ENCODE data around the gene CNPY4.
A peak's percentile ranks its signal among the peaks of the same experiment; 100 is the strongest.

Gene CNPY4

GRCh38 chr7:100148559-100149328 is 29.3 kb downstream of the CNPY4 start, which contains the start of gene LAMTOR4:
LAMTOR4 (plus strand) TSS chr7:100148918; CDS start chr7:100148973, 55 bp downstream.
- DNase-seq, result peak; percentile 98

- no peak for DNase-seq
Observed at GRCh38 chr7:100152404-100152803, 33.0 kb downstream of the CNPY4 start.

- no peak for DNase-seq
Observed at GRCh38 chr7:100152937-100153666, 33.7 kb downstream of the CNPY4 start.

GRCh38 chr7:100153708-100154535 is 34.5 kb downstream of the CNPY4 start:
- DNase-seq, result no peak

GRCh38 chr7:100154651-100155491 is 35.4 kb downstream of the CNPY4 start:
- no peak for DNase-seq

GRCh38 chr7:100155553-100156317 is 36.3 kb downstream of the CNPY4 start:
- no peak for DNase-seq

- DNase-seq, result no peak
Observed at GRCh38 chr7:100156331-100157068, 37.1 kb downstream of the CNPY4 start.

- DNase-seq, result no peak
Observed at GRCh38 chr7:100157069-100157333, 37.6 kb downstream of the CNPY4 start.

- peak; percentile 50 for DNase-seq
Observed at GRCh38 chr7:100157334-100158228, 38.1 kb downstream of the CNPY4 start.

GRCh38 chr7:100158229-100159098 is 39.0 kb downstream of the CNPY4 start, which contains the start of gene TRAPPC14:
TRAPPC14 (minus strand) TSS chr7:100158723; CDS start chr7:100158499, 224 bp downstream.
- DNase-seq, result peak; percentile 80

- no peak for DNase-seq
Observed at GRCh38 chr7:100159099-100159623, 39.7 kb downstream of the CNPY4 start.

GRCh38 chr7:100160067-100160466 is 40.6 kb downstream of the CNPY4 start:
- DNase-seq, result no peak

GRCh38 chr7:100163006-100163531 is 43.6 kb downstream of the CNPY4 start:
- DNase-seq, result no peak

GRCh38 chr7:100163871-100164270 is 44.4 kb downstream of the CNPY4 start:
- no peak for DNase-seq

- no peak for DNase-seq
Observed at GRCh38 chr7:100166317-100166940, 47.0 kb downstream of the CNPY4 start.

- no peak for DNase-seq
Observed at GRCh38 chr7:100166970-100167911, 47.8 kb downstream of the CNPY4 start.

- DNase-seq, result no peak
Observed at GRCh38 chr7:100167912-100168323, 48.5 kb downstream of the CNPY4 start.

Data from kidney glomerular epithelial cell (primary cell).